ENCODE results near the gene FHL3.

Gene FHL3

GRCh38 chr1:37951783-37952624 is 53.3 kb downstream of the FHL3 start:
- Histone ChIP-seq H3K9me3 (ENCODE audit: control insufficient read depth, insufficient read depth, low read length) (no peaks in the 10 kb centered on the region), H3K36me3 (ENCODE audit: control insufficient read depth, insufficient read depth, low read length) (no peaks in the 10 kb centered on the region; the same call in 1 of the 2 replicates), H3K27ac (ENCODE audit: low read length) (no peak overlapping the region), H3K4me3 (ENCODE audit: low read length) (no peak overlapping the region), H3K27me3 (ENCODE audit: control insufficient read depth, insufficient read depth, low read length) (no peaks in the 10 kb centered on the region), H3K4me1 (ENCODE audit: control insufficient read depth, insufficient read depth, low read length) (no peaks in the 10 kb centered on the region)
- no peak for DNase-seq (ENCODE audit: low read depth, low spot score)
- WGBS (ENCODE audit: insufficient coverage, insufficient read length): no CpG with 5 or more reads among the region's 4 CpGs

- WGBS (ENCODE audit: insufficient coverage, insufficient read length): no CpG with 5 or more reads among the region's 11 CpGs
- Histone ChIP-seq H3K4me1 (ENCODE audit: control insufficient read depth, insufficient read depth, low read length) (no peaks in the 10 kb centered on the region), H3K36me3 (ENCODE audit: control insufficient read depth, insufficient read depth, low read length) (no peaks in the 10 kb centered on the region; the same call in 1 of the 2 replicates), H3K4me3 (ENCODE audit: low read length) (no peak overlapping the region; the same call in 1 of the 2 replicates), H3K9me3 (ENCODE audit: control insufficient read depth, insufficient read depth, low read length) (no peaks in the 10 kb centered on the region), H3K27ac (ENCODE audit: low read length) (no peak overlapping the region), H3K27me3 (ENCODE audit: control insufficient read depth, insufficient read depth, low read length) (no peaks in the 10 kb centered on the region)
- DNase-seq (ENCODE audit: low read depth, low spot score): no peak
Observed at GRCh38 chr1:37951041-37951782, 54.1 kb downstream of the FHL3 start.

GRCh38 chr1:37949524-37950152 is 55.7 kb downstream of the FHL3 start:
- no CpG with 5 or more reads among the region's 6 CpGs for WGBS (ENCODE audit: insufficient coverage, insufficient read length)
- no peaks in the 10 kb centered on the region for H3K4me1 ChIP-seq (ENCODE audit: control insufficient read depth, insufficient read depth, low read length)
- DNase-seq (ENCODE audit: low read depth, low spot score): no peak

GRCh38 chr1:37948841-37949240 is 56.5 kb downstream of the FHL3 start:
- Histone ChIP-seq H3K27me3 (ENCODE audit: control insufficient read depth, insufficient read depth, low read length) (no peaks in the 10 kb centered on the region), H3K4me1 (ENCODE audit: control insufficient read depth, insufficient read depth, low read length) (no peaks in the 10 kb centered on the region), H3K36me3 (ENCODE audit: control insufficient read depth, insufficient read depth, low read length) (no peaks in the 10 kb centered on the region; the same call in 1 of the 2 replicates), H3K9me3 (ENCODE audit: control insufficient read depth, insufficient read depth, low read length) (no peaks in the 10 kb centered on the region), H3K4me3 (ENCODE audit: low read length) (no peak overlapping the region), H3K27ac (ENCODE audit: low read length) (no peak overlapping the region)
- no peak for DNase-seq (ENCODE audit: low read depth, low spot score)

More at GRCh38 chr1:37949524-37950152, 55.7 kb downstream of the FHL3 start:
- Histone ChIP-seq H3K27ac (ENCODE audit: low read length) (no peak overlapping the region), H3K4me3 (ENCODE audit: low read length) (no peak overlapping the region), H3K9me3 (ENCODE audit: control insufficient read depth, insufficient read depth, low read length) (no peaks in the 10 kb centered on the region), H3K36me3 (ENCODE audit: control insufficient read depth, insufficient read depth, low read length) (no peaks in the 10 kb centered on the region; the same call in 1 of the 2 replicates), H3K27me3 (ENCODE audit: control insufficient read depth, insufficient read depth, low read length) (no peaks in the 10 kb centered on the region)

- H3K9me3 ChIP-seq (ENCODE audit: control insufficient read depth, insufficient read depth, low read length): no peaks in the 10 kb centered on the region
- no peak overlapping the region for H3K4me3 ChIP-seq (ENCODE audit: low read length)
- no peaks in the 10 kb centered on the region for H3K4me1 ChIP-seq (ENCODE audit: control insufficient read depth, insufficient read depth, low read length)
- H3K27ac ChIP-seq (ENCODE audit: low read length): no peak overlapping the region
- H3K36me3 ChIP-seq (ENCODE audit: control insufficient read depth, insufficient read depth, low read length): no peaks in the 10 kb centered on the region; the same call in 1 of the 2 replicates
- no peaks in the 10 kb centered on the region for H3K27me3 ChIP-seq (ENCODE audit: control insufficient read depth, insufficient read depth, low read length)
- DNase-seq (ENCODE audit: low read depth, low spot score): no peak
- WGBS (ENCODE audit: insufficient coverage, insufficient read length): no CpG with 5 or more reads among the region's 2 CpGs
Observed at GRCh38 chr1:37948166-37948565, 57.1 kb downstream of the FHL3 start.

GRCh38 chr1:37947364-37947763 is 58.0 kb downstream of the FHL3 start:
- H3K36me3 ChIP-seq (ENCODE audit: control insufficient read depth, insufficient read depth, low read length): no peaks in the 10 kb centered on the region; the same call in 1 of the 2 replicates
- H3K4me1 ChIP-seq (ENCODE audit: control insufficient read depth, insufficient read depth, low read length): no peaks in the 10 kb centered on the region
- no CpG with 5 or more reads among the region's 6 CpGs for WGBS (ENCODE audit: insufficient coverage, insufficient read length)
- no peak overlapping the region for H3K4me3 ChIP-seq (ENCODE audit: low read length)
- no peaks in the 10 kb centered on the region for H3K27me3 ChIP-seq (ENCODE audit: control insufficient read depth, insufficient read depth, low read length)
- no peak for DNase-seq (ENCODE audit: low read depth, low spot score)
- H3K9me3 ChIP-seq (ENCODE audit: control insufficient read depth, insufficient read depth, low read length): no peaks in the 10 kb centered on the region
- H3K27ac ChIP-seq (ENCODE audit: low read length): no peak overlapping the region

Data from iPS DF 6.9 (cell line).